Motor neuron (in vitro differentiated cells): Measurements from ENCODE around the gene GCFC2. TPM values are rescaled to one million over a fixed set of nuclear protein-coding genes. Genes with fewer than 3 reads are reported as not detected.
"Not testable (repeated sequence)": the region's sequence is repeated elsewhere in the genome, so short reads cannot be mapped to it uniquely, and the experiment has no call there.

Source experiments
- ATAC-seq, 8 experiments: fragments of 200-7000 bp; cut with Tn5 transposase; replicated peaks in 6 of 8; 2 replicates each; pipeline ENCODE4 v1.8.0; 2021; ENCODE audit warnings: mild to moderate bottlenecking in 8 of 8, moderate library complexity in 8 of 8
- H3K27ac ChIP-seq, 2 donors: fragments of 250-450 bp; sonication (Bioruptor Pico); 2 replicates each; pipeline ENCODE4 v1.9.0; 2021; ENCODE audit warnings: antibody characterized with exemption in 2 of 2, mild to moderate bottlenecking in 2 of 2, moderate library complexity in 1 of 2
- H3K4me1 ChIP-seq, 2 donors: fragments of 250-450 bp; sonication (Bioruptor Pico); replicated peaks in 1 of 2; 2 replicates each; pipeline ENCODE4 v1.6.1; 2021; ENCODE audit warnings: antibody characterized with exemption in 2 of 2, mild to moderate bottlenecking in 2 of 2, moderate library complexity in 1 of 2
- H3K4me3 ChIP-seq, 5 donors: fragments of 250-450 bp; sonication (Bioruptor Pico); 2 replicates each; pipeline ENCODE4 v1.9.0; 2021; ENCODE audit warnings: antibody characterized with exemption in 5 of 5, mild to moderate bottlenecking in 5 of 5, moderate library complexity in 4 of 5
- WGBS, 10 experiments: fragments of 450-650 bp; shearing (Covaris generic); methylation state at CpG; one replicate each; pipeline ENCODE4 v1.0.0; 2022; 5-methylcytosine and 5-hydroxymethylcytosine counted together
- in situ Hi-C, 9 experiments: fragments of 400-800 bp; cut with MboI; loops; one replicate each; pipeline ENCODE4 v1.15.0; 2021; ENCODE audit warnings: low sequenced_read_pairs in 9 of 9, low pct_unique_long_range_greater_than_20kb in 2 of 9; ENCODE audit not compliant: unreplicated experiment in 9 of 9
- total RNA-seq, 8 experiments: library from RNA; unstranded; fragments of 300-600 nt; gene quantifications; 2 replicates each; pipeline versions ENCODE4 v1.2.3 to v1.2.4, GENCODE V29; 2022

GCFC2 gene
- 10 to 100 TPM; 13.2 to 29.8 (median 15.9) TPM for total RNA-seq

DNA sequence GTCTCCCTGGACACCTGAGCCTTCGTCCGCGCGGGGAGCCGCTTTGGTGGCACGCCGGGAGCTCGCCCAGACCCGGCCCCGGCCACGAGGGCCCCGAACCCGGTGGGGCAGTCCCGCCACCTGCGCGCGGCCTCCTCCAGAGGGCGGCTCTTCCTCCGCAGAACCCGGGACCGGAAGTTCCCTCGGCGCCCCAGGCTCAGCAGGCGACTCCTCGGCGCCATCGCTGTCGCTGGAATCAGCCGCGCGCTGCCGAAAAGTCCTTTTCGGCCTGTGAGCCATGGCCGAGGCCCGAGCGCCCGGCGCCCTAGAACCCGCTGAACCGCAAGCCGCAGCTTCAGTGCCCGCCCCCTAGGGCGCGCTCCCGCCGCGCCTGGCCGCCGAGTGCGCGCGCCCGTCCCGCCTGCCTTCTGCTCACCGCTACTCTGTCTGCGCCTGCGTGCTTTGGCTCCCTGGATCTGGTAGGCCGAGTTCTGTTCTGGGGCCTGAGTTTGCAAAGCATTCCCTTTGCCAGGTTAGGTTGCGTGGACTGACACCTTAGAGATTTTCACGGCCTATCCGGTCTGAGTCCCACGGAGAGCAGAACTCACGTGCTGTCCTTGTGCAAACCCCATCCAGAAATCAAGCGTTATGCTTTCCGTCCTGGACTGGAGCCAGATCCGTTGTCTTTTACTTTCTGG is at the start of gene GCFC2:
TSS of gene GCFC2 (minus strand) at position 339 of the 677 bp plus-strand sequence. CDS start at position 279, 60 bp downstream.
- peak within 1 kb of the TSS; percentile 73 to 91 for H3K27ac ChIP-seq
- peaks cover 9 to 11% of the 10 kb centered on the region in 2 donors for H3K4me1 ChIP-seq
- 0 to 34% (median 16%) methylated on average over 1 to 24 of the region's 66 CpGs; no CpG with 5 or more reads in 3 of the 10 experiments for WGBS, 10 experiments
- H3K4me3 ChIP-seq, result peak within 1 kb of the TSS; percentile 45 to 84 (median 49)
- in situ Hi-C loops, result no loop called here
- ATAC-seq, result peak; percentile 95 to 97 (median 96)

DNA sequence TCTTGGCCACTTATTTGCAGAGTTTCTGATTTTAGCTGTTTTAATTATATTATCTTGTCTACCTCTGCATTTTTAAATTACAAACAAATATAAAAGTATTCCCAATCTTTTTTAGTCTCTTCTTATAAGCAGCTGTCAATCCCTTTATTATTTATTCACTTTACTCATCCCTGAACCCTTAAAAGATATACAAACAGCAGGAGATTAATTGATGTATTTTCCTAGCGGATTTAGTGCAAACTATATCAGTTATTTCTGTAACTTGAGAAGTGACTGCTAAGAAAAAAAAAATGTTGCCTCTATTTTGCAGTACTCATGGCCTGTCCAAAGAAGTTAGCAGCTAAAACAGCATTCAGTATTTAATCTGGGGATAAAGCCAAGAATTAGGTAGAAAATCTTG is 42.1 kb upstream of the GCFC2 start:
- WGBS, 10 experiments, result 0 to 100% (median 17%) methylated on average over 1 of the region's 1 CpG; no CpG with 5 or more reads in 3 of the 10 experiments
- in situ Hi-C loops, result no loop called here
- no peak overlapping the region for H3K27ac ChIP-seq
- no peaks in the 10 kb centered on the region for H3K4me1 ChIP-seq
- no peak for ATAC-seq
- no peak overlapping the region for H3K4me3 ChIP-seq

DNA sequence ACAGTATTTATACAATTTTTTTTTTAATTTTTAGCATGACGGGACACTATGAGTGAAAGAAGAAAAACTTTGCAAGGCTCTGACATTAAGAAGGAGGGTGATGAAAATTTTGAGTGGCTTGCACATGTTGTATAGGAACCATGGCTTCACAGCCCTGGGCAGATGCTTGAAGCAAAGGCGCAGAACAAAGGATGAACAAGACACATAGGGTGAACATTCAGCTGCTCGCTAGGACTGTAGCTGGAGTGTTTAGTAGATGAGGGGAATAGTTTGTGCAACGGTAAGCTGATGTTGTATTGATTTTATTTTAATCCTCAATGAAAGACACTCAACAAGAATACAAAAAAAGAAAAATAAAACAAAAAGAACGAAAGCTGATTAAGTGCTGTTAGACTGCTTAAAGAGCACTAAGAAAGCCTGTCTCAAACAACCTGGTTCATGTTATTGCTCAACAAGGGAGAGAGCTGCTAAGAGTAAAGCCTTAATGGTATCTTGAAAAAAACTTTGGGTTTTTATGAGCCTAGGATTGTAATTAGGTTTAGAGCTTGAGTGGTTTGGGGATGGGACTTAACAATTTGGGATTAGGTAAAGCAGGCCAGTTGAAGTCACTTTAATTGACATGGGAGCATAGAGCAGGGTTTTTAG is 41.2 kb upstream of the GCFC2 start:
- no peak overlapping the region for H3K27ac ChIP-seq
- in situ Hi-C loops, result no loop called here
- no peaks in the 10 kb centered on the region for H3K4me1 ChIP-seq
- ATAC-seq, result no peak
- H3K4me3 ChIP-seq, result no peak overlapping the region
- 15 to 96% (median 82%) methylated on average over 2 to 5 of the region's 5 CpGs for WGBS, 10 experiments

DNA sequence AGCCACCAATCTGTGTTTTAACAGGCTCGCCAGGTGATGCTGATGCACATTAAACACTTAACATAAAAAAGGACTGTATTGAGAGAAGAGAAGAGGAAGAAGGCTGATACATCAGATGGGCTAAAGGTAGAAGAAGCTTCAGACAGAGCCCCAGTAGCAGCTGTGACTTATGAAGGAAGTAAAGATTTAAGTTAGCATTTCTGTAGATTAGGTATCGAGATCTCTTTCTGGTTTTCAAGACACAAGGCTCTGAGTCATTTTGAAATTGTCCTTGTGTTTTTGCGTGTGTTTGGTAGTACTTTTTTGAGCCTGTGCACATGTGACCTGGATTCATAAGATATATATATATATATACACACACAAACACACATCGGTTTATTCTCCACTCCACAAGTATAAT is 40.6 kb upstream of the GCFC2 start:
- 28 to 100% (median 75%) methylated on average over 1 to 4 of the region's 4 CpGs; no CpG with 5 or more reads in 1 of the 10 experiments for WGBS, 10 experiments
- H3K4me1 ChIP-seq, result no peaks in the 10 kb centered on the region
- H3K4me3 ChIP-seq, result no peak overlapping the region
- no peak overlapping the region for H3K27ac ChIP-seq
- in situ Hi-C loops, result no loop called here
- ATAC-seq, result no peak

DNA sequence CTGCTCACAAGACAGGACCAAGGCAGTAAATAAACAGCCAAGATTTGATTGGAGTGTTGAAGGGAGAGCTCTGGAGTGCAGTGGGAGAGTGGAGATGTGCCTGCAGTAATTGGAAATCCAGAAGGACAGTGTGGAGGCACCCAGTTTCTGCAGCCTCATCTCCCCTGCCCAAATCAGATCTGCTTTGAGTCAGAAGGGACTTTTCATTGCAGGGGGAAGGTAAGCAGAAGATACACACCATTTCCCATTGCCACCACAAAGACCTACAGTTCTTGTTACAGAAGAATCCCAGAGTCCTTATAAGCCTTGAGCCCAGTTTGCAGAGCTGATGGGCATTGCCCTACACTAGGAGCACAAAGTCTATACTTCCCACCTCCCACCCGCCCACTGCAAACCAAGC is 27.2 kb upstream of the GCFC2 start:
- no CpG with 5 or more reads among the region's 1 CpG for WGBS, 10 experiments
- H3K4me3 ChIP-seq, result no peak overlapping the region
- no peak overlapping the region for H3K27ac ChIP-seq
- no peak for ATAC-seq
- H3K4me1 ChIP-seq, result no peaks in the 10 kb centered on the region
- in situ Hi-C loops, result no loop called here

DNA sequence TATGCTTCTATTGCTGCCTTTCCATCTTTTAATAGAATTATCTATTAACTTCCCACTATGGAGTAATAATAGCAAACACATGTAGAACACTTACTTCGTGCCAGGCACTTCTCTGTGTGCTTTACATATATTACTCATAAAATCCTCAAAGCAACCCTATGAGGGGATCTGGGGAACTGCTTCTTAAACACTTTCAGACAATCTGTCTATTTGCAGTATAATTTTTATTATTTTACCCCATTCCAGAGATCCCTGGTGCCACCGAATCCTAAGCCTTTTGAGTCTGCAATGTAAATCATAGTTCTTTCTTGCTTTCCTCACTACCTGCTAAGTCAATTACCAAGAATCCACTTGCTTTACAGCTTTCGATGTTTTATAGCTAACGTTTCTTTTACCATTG is 25.6 kb upstream of the GCFC2 start:
- in situ Hi-C loops, result no loop called here
- WGBS, 10 experiments, result 0 to 100% (median 80%) methylated on average over 2 to 4 of the region's 4 CpGs; no CpG with 5 or more reads in 1 of the 10 experiments

DNA sequence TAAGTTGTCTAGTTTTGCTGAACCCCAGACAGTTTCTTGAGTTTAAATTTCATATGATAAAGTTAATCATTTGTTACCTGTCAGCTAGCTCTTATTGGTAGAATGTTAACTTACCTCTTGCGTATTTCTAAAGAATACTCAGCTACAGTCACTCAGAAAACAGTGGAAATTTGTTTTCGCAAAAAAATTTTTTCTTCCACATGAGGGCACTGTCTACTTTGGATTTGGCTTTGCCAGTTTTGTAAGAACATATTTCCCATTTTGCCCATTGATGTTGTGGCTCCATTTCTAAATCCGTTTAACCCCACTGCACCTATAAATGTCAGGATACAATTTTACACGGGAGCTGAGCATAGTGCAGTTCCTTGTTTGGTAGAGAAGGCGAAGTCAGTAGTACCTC is 19.1 kb upstream of the GCFC2 start:
- 22 to 100% (median 80%) methylated on average over 1 to 5 of the region's 5 CpGs for WGBS, 10 experiments
- in situ Hi-C loops, result no loop called here

More for the DNA sequence above, 25.6 kb upstream of the GCFC2 start:
- no peaks in the 10 kb centered on the region for H3K4me1 ChIP-seq
- H3K4me3 ChIP-seq, result no peak overlapping the region
- ATAC-seq, result no peak
- no peak overlapping the region for H3K27ac ChIP-seq

DNA sequence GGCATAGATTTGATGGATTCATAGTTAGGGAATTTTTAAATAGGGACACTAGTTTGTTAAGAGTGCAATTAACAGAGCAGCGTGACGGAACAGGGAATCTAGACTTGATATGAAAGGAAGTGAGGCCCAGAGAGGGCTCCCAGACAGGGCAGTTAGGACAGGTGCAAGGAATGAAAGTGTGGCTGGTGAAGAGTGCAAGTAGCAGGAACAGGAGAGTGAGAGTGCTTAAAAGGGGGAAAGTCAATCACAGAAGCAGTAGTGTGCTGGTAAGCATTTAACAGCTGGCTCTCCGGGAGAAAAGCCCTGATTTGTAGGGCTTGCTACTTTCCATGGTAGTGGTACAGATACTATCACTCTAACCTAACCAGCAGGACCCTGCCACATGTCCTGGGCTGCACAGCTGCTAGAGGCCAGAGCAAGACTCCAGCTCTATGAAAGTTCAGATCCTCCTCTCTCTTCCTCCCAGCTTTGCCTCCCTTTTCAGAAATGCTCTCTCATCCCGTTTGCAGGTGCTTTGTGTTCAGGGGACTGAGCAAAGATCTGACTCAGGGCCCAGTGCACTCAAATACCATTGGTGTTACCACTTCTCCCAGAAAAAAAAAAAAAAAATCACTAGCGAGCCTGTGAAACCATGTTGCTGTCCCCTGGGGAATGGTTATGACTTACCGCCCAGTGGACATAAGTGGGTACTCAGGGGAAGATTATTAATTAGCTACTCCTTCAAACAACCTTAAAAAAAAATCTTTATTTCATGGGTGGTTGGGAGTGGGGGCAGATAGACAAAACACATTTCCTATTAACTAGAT is 18.1 kb upstream of the GCFC2 start:
- H3K4me1 ChIP-seq, result no peaks in the 10 kb centered on the region
- no peak overlapping the region for H3K4me3 ChIP-seq
- WGBS, 10 experiments, result 56 to 100% (median 83%) methylated on average over 2 to 5 of the region's 6 CpGs; no CpG with 5 or more reads in 1 of the 10 experiments
- no peak overlapping the region for H3K27ac ChIP-seq
- no peak for ATAC-seq
- in situ Hi-C loops, result no loop called here

More for the DNA sequence above, 19.1 kb upstream of the GCFC2 start:
- Histone ChIP-seq H3K4me1 (no peaks in the 10 kb centered on the region), H3K27ac (no peak overlapping the region), H3K4me3 (no peak overlapping the region)
- no peak for ATAC-seq

DNA sequence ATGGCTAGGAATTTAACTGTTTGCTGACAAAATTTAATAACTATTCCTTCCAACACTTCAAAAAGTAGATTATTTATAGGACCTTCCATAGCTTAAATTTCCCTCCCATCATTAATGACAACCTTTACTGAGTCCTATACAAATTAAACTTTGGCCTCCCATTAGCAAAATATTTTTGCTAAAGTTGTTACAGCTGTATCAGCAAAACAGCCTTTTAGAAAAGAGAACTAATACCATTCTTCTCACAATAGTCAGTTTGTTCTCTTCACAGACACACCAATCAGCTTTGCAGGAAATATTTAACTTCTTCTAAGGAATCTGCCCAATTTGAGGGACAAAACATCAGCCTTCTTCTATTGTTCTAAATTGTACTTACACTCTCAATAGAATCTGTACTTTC is 12.0 kb upstream of the GCFC2 start:
- ATAC-seq, result no peak
- in situ Hi-C loops, result no loop called here
- Histone ChIP-seq H3K27ac (no peak overlapping the region), H3K4me1 (no peaks in the 10 kb centered on the region), H3K4me3 (no peak overlapping the region)

DNA sequence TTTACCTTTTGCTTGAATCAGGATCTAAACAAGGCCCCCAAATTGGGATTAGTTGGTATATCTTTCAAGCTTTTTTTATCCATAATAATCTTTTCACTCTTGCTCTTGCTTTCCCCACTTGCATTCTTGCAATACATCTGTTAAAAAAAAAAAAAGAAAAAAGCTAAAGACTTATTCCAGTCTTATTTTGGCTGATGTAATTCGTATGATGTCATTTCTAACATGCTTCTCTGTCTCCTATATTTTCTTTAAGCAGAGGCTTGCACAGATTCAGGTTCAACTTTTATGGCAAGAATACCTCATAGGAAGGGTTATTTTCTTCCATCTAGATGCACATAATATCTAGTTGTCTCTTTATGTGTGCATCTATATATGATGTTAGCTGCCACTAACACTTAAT is 9.8 kb upstream of the GCFC2 start:
- no peak for ATAC-seq
- in situ Hi-C loops, result no loop called here
- 0 to 100% (median 75%) methylated on average over 1 of the region's 1 CpG for WGBS, 10 experiments
- Histone ChIP-seq H3K4me1 (no peaks in the 10 kb centered on the region), H3K27ac (no peak overlapping the region), H3K4me3 (no peak overlapping the region)

DNA sequence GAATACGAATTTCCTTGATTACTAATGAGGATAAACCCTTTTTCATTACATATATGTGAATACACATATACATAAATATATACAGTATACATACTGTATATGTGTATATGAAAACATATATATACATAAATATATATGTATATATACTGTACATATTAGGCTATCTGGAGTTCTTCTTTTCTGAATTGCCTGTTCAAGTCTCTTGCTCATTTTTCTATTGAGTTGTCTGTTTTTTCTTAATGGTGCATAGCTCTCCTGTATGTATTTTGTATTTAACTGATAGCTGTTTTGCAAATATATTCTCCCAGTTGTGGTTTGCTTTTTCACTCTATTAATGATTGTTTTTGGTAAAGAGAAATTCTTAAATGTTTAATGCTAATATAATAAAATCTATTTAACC is 8.9 kb upstream of the GCFC2 start:
- Histone ChIP-seq H3K27ac (no peak overlapping the region), H3K4me1 (no peaks in the 10 kb centered on the region), H3K4me3 (no peak overlapping the region)
- WGBS, 10 experiments, result 0 to 100% (median 60%) methylated on average over 1 of the region's 1 CpG; no CpG with 5 or more reads in 3 of the 10 experiments
- in situ Hi-C loops, result no loop called here
- no peak for ATAC-seq

DNA sequence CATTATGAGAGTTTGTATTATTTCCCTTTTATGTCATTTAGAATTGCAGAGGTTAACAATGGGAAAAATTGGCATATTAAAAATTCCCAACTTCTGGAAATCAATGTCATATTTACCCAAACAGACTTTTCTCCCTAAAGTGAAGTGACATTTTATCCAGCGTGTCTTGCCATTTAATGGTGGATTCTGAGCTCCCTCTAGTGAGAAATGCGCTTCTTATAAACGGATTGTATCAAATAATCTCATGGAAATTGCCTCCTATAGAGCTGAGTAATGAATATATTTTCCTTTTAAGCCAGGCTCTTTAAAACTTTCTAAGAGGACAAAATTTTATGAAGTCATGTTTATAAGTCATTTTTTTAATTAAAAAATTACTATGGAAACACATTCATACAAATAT is 5.7 kb upstream of the GCFC2 start:
- H3K4me1 ChIP-seq, result peaks cover 0 to 1% of the 10 kb centered on the region in 2 donors
- in situ Hi-C loops, result no loop called here
- H3K4me3 ChIP-seq, result no peak overlapping the region
- H3K27ac ChIP-seq, result no peak overlapping the region
- WGBS, 10 experiments, result 7 to 100% (median 92%) methylated on average over 2 to 3 of the region's 3 CpGs; no CpG with 5 or more reads in 1 of the 10 experiments
- no peak for ATAC-seq

DNA sequence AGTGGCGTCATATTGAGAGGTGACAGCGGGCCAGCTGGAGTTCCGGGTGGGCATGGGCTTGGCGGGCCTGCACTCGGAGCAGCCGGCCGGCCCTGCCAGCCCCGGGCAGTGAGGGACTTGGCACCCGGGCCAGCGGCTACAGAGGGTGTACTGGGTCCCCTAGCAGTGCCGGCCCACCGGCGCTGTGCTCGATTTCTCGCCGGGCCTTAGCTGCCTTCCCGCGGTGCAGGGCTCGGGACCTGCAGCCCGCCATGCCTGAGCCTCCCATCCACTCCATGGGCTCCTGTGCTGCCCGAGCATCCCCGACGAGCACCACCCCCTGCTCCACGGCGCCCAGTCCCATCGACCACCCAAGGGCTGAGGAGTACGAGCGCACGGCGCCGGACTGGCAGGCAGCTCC is 875 bp upstream of the GCFC2 start:
- in situ Hi-C loops, result not testable (repeated sequence)

More for the DNA sequence above, 875 bp upstream of the GCFC2 start:
- H3K4me1 ChIP-seq, result peaks cover 9 to 11% of the 10 kb centered on the region in 2 donors
- not testable (repeated sequence) for H3K27ac ChIP-seq, ATAC-seq, H3K4me3 ChIP-seq
- 80 to 100% (median 97%) methylated on average over 1 to 4 of the region's 31 CpGs; no CpG with 5 or more reads in 4 of the 10 experiments for WGBS, 10 experiments
